MM.1S (cell line): ENCODE measurements around the gene LRRN2.

ENCODE experiments used
- DNase-seq: peaks from one replicate; pipeline ENCODE4 v3.0.0-alpha.2; 2015
- H2AFZ ChIP-seq: fragments of 300-600 bp; sonication (generic); 2 replicates; pipeline ENCODE4 v1.6.0; 2016; ENCODE audit warnings: antibody characterized with exemption, low read length
- H3F3A ChIP-seq: fragments of 300-600 bp; sonication (generic); 2 replicates; pipeline ENCODE4 v1.6.1; 2016; ENCODE audit warnings: mild to moderate bottlenecking, antibody characterized with exemption, low read length, moderate library complexity, mixed read lengths; ENCODE audit not compliant: insufficient read depth
- H3K27ac ChIP-seq: fragments of 300-600 bp; sonication (generic); 2 replicates; pipeline ENCODE4 v1.5.1; 2016; ENCODE audit warnings: mild to moderate bottlenecking, low read length
- H3K27me3 ChIP-seq: fragments of 300-600 bp; sonication (generic); replicated peaks from 2 replicates; pipeline ENCODE4 v1.6.0; 2016; ENCODE audit warnings: low read length; ENCODE audit not compliant: insufficient read depth
- H3K36me3 ChIP-seq: fragments of 300-600 bp; sonication (generic); replicated peaks from 2 replicates; pipeline ENCODE4 v1.6.1; 2016; ENCODE audit warnings: mild to moderate bottlenecking, low read length, mixed read lengths; ENCODE audit not compliant: insufficient read depth
- H3K4me1 ChIP-seq: fragments of 300-600 bp; sonication (generic); 2 replicates; pipeline ENCODE4 v1.6.1; 2016; ENCODE audit warnings: low read length, mixed read lengths
- H3K4me2 ChIP-seq: fragments of 300-600 bp; sonication (generic); 2 replicates; pipeline ENCODE4 v1.6.0; 2016; ENCODE audit warnings: low read depth, low read length
- H3K4me3 ChIP-seq: fragments of 300-600 bp; sonication (generic); 2 replicates; pipeline ENCODE4 v1.5.1; 2016; ENCODE audit warnings: low read length, mixed read lengths
- H3K79me2 ChIP-seq: fragments of 300-600 bp; sonication (generic); 2 replicates; pipeline ENCODE4 v1.6.1; 2016; ENCODE audit warnings: mixed run types, low read length, mixed read lengths
- H3K9ac ChIP-seq: fragments of 300-600 bp; sonication (generic); 2 replicates; pipeline ENCODE4 v1.6.1; 2016; ENCODE audit warnings: low read length, mixed read lengths
- H3K9me2 ChIP-seq: fragments of 300-600 bp; sonication (generic); replicated peaks from 2 replicates; pipeline ENCODE4 v1.6.1; 2016; ENCODE audit warnings: mild to moderate bottlenecking, low read length, mixed read lengths; ENCODE audit not compliant: insufficient read depth
- H3K9me3 ChIP-seq: fragments of 300-600 bp; sonication (generic); replicated peaks from 2 replicates; pipeline ENCODE4 v1.6.1; 2016; ENCODE audit warnings: mild to moderate bottlenecking, low read length, mixed read lengths; ENCODE audit not compliant: insufficient read depth
- H4K20me1 ChIP-seq: fragments of 300-600 bp; sonication (generic); 2 replicates; pipeline ENCODE4 v1.6.1; 2016; ENCODE audit warnings: mild to moderate bottlenecking, low read length, moderate library complexity, mixed read lengths; ENCODE audit not compliant: insufficient read depth
- EZH2 ChIP-seq: fragments of 300-600 bp; sonication (generic); optimal IDR thresholded peaks from 2 replicates; pipeline ENCODE3; 2017; ENCODE audit warnings: low read depth, mild to moderate bottlenecking, antibody characterized with exemption, low read length, mixed read lengths
- EZH2phosphoT487 ChIP-seq: fragments of 300-600 bp; sonication (generic); IDR thresholded peaks from 2 replicates; pipeline ENCODE4 v1.6.1; 2018; ENCODE audit warnings: antibody characterized with exemption, low read length
- TF ChIP-seq, protein P1 (sequence below): fragments of 300-600 bp; sonication (generic); IDR thresholded peaks from 2 replicates; pipeline ENCODE4 v1.5.1; 2016; ENCODE audit warnings: antibody characterized with exemption, low read length, mixed read lengths

LRRN2 gene

DNA sequence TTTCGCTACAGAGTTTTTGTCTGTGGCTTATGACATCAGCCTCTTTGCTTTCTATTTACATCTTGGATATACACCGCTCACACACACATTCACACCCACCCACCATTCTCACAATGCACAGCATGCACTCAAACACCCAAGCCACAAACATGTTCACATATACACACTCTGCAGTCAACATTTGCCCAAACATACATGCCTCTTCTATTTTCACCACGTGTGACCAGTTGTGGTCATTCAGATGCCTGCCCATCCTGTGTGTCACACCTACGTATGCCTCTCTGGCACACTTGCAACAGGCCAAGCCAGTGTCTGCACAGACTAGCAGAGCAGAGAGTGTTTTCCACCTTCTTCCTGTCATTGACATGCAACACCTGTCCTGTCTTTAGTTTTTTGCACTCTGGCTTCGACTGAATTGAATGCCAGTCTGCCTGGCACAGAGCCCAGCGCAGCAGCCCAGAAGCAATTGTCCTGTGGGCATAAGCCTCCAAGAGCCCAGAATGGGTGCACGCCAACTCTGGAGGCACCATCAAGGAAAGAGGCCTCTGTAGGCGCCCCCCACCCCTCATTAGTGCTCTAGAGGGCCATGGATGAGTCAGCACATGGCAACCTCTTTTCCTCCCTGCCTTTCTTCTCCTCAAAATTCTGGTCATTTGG, 37.7 kb upstream of the LRRN2 start:
- H3K36me3 ChIP-seq = no peaks in the 10 kb centered on the region
- no peaks in the 10 kb centered on the region for H4K20me1 ChIP-seq
- TF ChIP-seq EZH2 = no peak
- TF ChIP-seq, protein P1, sequence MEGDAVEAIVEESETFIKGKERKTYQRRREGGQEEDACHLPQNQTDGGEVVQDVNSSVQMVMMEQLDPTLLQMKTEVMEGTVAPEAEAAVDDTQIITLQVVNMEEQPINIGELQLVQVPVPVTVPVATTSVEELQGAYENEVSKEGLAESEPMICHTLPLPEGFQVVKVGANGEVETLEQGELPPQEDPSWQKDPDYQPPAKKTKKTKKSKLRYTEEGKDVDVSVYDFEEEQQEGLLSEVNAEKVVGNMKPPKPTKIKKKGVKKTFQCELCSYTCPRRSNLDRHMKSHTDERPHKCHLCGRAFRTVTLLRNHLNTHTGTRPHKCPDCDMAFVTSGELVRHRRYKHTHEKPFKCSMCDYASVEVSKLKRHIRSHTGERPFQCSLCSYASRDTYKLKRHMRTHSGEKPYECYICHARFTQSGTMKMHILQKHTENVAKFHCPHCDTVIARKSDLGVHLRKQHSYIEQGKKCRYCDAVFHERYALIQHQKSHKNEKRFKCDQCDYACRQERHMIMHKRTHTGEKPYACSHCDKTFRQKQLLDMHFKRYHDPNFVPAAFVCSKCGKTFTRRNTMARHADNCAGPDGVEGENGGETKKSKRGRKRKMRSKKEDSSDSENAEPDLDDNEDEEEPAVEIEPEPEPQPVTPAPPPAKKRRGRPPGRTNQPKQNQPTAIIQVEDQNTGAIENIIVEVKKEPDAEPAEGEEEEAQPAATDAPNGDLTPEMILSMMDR = no peak
- TF ChIP-seq EZH2phosphoT487 = no peak
- DNase-seq = no peak
- no peak overlapping the region for H3K4me2 ChIP-seq
- H3F3A ChIP-seq = no peaks in the 10 kb centered on the region
- no peak overlapping the region for H3K9ac ChIP-seq
- H3K27ac ChIP-seq = no peak overlapping the region
- no peak overlapping the region for H2AFZ ChIP-seq
- no peaks in the 10 kb centered on the region for H3K27me3 ChIP-seq
- no peaks in the 10 kb centered on the region for H3K4me1 ChIP-seq
- no peak overlapping the region for H3K4me3 ChIP-seq
- no peaks in the 10 kb centered on the region for H3K9me3 ChIP-seq
- no peaks in the 10 kb centered on the region for H3K9me2 ChIP-seq
- H3K79me2 ChIP-seq = no peaks in the 10 kb centered on the region

DNA sequence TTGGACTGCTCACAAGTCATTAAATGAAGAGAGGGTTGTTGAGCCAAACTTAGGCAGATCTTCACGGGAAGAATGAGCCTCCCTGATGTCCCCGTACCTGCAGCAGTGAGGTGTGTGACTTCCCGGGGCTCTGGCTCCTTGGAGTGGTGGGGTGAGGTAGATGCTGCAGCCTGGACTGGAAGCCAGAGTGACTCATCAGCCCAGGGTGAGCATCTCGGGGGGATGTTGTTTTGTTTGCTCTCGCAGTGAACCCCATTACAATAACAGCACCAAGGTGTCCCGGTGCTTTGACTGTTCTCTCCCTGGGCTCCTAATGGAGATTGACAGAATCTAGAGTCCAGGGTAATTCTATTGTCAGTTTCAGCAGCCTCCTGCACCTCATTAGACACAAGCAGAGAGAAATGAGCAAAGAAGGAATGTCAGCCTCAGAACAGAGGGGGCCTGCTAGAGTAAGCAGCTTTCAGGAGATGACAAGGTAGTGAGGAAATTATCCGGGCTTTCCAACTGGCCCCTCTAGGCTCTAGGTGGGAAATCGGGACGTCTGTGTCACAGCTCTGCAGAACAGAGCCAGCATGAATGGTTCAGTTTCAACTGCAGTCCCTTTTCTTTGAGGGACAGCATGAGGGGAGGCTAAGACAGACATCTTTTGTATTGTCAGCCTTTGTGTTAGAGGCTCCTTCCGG, 36.0 kb upstream of the LRRN2 start:
- H3K4me1 ChIP-seq = no peaks in the 10 kb centered on the region
- H3K9ac ChIP-seq = no peak overlapping the region
- no peaks in the 10 kb centered on the region for H3K9me2 ChIP-seq
- H3K79me2 ChIP-seq = no peaks in the 10 kb centered on the region
- no peaks in the 10 kb centered on the region for H3F3A ChIP-seq
- H3K4me3 ChIP-seq = no peak overlapping the region
- TF ChIP-seq EZH2phosphoT487 (no peak), EZH2 (no peak)
- TF ChIP-seq, protein P1 = no peak
- H3K36me3 ChIP-seq = no peaks in the 10 kb centered on the region
- no peaks in the 10 kb centered on the region for H4K20me1 ChIP-seq
- H3K4me2 ChIP-seq = no peak overlapping the region
- no peak overlapping the region for H3K27ac ChIP-seq
- H2AFZ ChIP-seq = no peak overlapping the region
- DNase-seq = no peak
- H3K27me3 ChIP-seq = no peaks in the 10 kb centered on the region
- no peaks in the 10 kb centered on the region for H3K9me3 ChIP-seq

DNA sequence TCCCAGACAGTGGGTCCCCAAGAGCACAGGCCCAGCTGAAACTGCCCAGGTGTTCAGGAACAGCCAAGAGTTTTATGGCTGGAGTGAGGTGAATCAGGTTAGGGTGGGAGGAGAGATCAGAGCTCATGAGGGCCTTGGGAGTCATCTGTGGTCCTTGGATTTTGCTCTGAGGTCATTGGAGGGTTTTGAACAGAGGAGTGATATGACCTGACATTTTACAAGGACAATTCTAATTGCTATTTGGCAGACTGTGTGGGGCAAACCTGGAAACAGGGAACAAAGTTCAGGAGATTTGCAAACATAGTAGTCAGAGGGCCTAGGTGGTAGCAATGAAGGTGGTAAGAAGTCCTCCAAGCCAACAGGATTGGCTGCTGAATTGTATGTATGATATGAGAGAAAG, 31.1 kb upstream of the LRRN2 start:
- Histone ChIP-seq H3K4me1 (peaks cover 20% of the 10 kb centered on the region), H3K36me3 (no peaks in the 10 kb centered on the region), H3K27ac (no peak overlapping the region), H2AFZ (no peak overlapping the region), H3K4me2 (no peak overlapping the region), H4K20me1 (no peaks in the 10 kb centered on the region), H3K79me2 (no peaks in the 10 kb centered on the region), H3K9me3 (no peaks in the 10 kb centered on the region), H3K9ac (no peak overlapping the region), H3K9me2 (no peaks in the 10 kb centered on the region), H3K4me3 (no peak overlapping the region), H3F3A (no peaks in the 10 kb centered on the region), H3K27me3 (no peaks in the 10 kb centered on the region)
- TF ChIP-seq, protein P1 = no peak
- no peak for DNase-seq
